BJ (cell line): ENCODE measurements around the gene TAS1R2. TPM values are rescaled to one million over a fixed set of nuclear protein-coding genes. Genes with fewer than 3 reads are reported as not detected.

ENCODE experiments used
- CTCF ChIA-PET: fragments of 350-600 bp; formaldehyde crosslinking; extraction: SDS; loops from one replicate; lab custom pipeline; 2021; ENCODE audit warnings: antibody characterized with exemption, inconsistent platforms; lab: Yijun Ruan, JAX
- POLR2A ChIA-PET: fragments of 300-600 bp; sonication (Branson Sonifier 250); formaldehyde crosslinking; extraction: SDS; loops from one replicate; lab custom pipeline; 2021; ENCODE audit warnings: antibody characterized with exemption; lab: Charles Lee
- DNase-seq: peaks from one replicate; pipeline ENCODE4 v3.0.0-alpha.2; 2011; ENCODE audit warnings: low read depth
- H3K27me3 ChIP-seq: 2 replicates; pipeline ENCODE4 v1.6.0; 2011; ENCODE audit warnings: low read length; ENCODE audit not compliant: control insufficient read depth, insufficient read depth
- H3K36me3 ChIP-seq: 2 replicates; pipeline ENCODE4 v1.5.1; 2011; ENCODE audit warnings: low read length; ENCODE audit not compliant: control insufficient read depth, insufficient read depth
- H3K4me3 ChIP-seq: 2 replicates; pipeline ENCODE4 v1.5.1; 2011; ENCODE audit warnings: low read depth, mild to moderate bottlenecking, control low read depth, low read length
- polyA plus RNA-seq: library from polyadenylated mRNA; depleted of rRNA; stranded (reverse); fragments of >200 nt; gene quantifications from 2 replicates; pipeline ENCODE4 v1.2.3, GENCODE V29; 2011
- TF ChIP-seq, protein P1 (sequence below): IDR thresholded peaks from 2 replicates; pipeline ENCODE4 v1.5.1; 2011; ENCODE audit warnings: low read depth, mild to moderate bottlenecking, control low read depth, inconsistent platforms, low read length, moderate library complexity; ENCODE audit not compliant: insufficient read depth

The TAS1R2 gene
- polyA plus RNA-seq, 1 experiment = not detected

DNA sequence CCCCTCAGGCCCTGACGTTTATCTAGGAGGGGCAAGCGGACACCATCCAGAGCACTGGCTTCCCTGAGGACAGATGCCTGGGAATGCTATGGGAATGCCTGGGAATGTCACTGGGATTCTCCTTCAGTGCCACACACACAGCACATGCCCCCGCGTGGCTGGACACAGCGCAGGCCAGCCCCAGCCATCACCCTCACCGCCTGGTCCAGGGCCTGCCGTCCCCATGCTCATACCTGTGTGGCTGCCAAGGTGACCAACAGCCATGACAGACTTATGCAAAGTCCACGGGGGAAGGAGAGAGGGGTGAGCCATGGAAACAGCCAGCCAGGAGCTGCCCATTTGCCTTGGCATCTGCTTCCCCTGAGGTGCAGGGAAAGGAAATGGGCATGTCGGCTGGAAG lies 5.7 kb upstream of the TAS1R2 start:
- ChIA-PET POLR2A (no interaction called here), CTCF (interaction anchor here (0.6 kb wide), 1 partner anchor 183 kb away, joined by 3 read pairs; no protein-coding TSS in a partner anchor)

DNA sequence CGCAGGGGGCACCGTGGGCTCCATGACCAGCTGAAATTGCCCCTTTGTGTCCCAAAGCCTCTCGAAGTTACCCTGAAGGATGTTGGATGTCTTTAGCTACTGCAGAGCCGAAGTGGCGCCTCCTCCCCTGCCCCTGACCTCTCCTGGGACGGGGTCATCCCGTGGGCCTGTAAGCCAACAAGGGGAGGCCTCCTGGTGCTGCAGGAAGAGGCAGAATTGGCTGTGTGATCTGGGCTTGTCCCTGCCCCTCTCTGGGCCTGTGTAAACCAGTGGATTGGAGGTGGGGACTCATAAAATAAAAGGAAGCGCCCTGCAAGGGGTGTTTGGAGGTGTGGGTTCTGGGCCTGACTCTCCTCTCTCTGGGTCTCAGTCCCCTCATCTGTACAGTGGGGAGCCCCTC lies 2.1 kb upstream of the TAS1R2 start:
- ChIA-PET POLR2A (no interaction called here), CTCF (interaction anchor here (2.6 kb wide), 1 partner anchor 13 kb away, joined by 12 read pairs; no protein-coding TSS in a partner anchor)
- TF ChIP-seq, protein P1, sequence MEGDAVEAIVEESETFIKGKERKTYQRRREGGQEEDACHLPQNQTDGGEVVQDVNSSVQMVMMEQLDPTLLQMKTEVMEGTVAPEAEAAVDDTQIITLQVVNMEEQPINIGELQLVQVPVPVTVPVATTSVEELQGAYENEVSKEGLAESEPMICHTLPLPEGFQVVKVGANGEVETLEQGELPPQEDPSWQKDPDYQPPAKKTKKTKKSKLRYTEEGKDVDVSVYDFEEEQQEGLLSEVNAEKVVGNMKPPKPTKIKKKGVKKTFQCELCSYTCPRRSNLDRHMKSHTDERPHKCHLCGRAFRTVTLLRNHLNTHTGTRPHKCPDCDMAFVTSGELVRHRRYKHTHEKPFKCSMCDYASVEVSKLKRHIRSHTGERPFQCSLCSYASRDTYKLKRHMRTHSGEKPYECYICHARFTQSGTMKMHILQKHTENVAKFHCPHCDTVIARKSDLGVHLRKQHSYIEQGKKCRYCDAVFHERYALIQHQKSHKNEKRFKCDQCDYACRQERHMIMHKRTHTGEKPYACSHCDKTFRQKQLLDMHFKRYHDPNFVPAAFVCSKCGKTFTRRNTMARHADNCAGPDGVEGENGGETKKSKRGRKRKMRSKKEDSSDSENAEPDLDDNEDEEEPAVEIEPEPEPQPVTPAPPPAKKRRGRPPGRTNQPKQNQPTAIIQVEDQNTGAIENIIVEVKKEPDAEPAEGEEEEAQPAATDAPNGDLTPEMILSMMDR = no peak
- peaks cover 8% of the 10 kb centered on the region for H3K27me3 ChIP-seq
- no peaks in the 10 kb centered on the region for H3K36me3 ChIP-seq
- DNase-seq = no peak
- no peak overlapping the region for H3K4me3 ChIP-seq

More for the DNA sequence above, 5.7 kb upstream of the TAS1R2 start:
- Histone ChIP-seq H3K36me3 (no peaks in the 10 kb centered on the region), H3K4me3 (no peak overlapping the region), H3K27me3 (peaks cover 13% of the 10 kb centered on the region)
- no peak for DNase-seq
- TF ChIP-seq, protein P1 = no peak

DNA sequence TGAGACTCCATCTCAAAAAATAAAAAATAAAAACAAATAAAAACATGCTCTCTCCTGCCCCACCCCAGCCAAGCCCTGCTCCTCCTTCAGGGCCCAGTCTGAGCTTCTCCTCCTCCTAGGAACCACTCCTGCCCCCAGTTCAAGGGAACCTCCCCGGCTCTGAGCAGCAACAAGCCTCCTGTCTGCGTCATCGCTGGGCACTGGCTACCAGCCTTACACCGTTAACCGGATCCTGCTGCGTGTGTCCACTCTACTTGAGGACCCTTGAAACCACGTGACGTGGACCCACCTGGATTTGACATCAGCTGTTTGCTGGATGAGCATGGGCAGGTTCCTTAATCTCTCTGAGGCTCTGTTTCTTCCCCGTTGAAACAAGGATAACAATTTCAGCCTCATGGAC lies 1.6 kb upstream of the TAS1R2 start:
- no peak for DNase-seq
- Histone ChIP-seq H3K27me3 (peaks cover 7% of the 10 kb centered on the region), H3K36me3 (no peaks in the 10 kb centered on the region), H3K4me3 (no peak overlapping the region)
- POLR2A ChIA-PET = no interaction called here
- CTCF ChIA-PET = interaction anchor here (2.6 kb wide), 1 partner anchor 14 kb away, joined by 12 read pairs; no protein-coding TSS in a partner anchor
- TF ChIP-seq, protein P1 = no peak

DNA sequence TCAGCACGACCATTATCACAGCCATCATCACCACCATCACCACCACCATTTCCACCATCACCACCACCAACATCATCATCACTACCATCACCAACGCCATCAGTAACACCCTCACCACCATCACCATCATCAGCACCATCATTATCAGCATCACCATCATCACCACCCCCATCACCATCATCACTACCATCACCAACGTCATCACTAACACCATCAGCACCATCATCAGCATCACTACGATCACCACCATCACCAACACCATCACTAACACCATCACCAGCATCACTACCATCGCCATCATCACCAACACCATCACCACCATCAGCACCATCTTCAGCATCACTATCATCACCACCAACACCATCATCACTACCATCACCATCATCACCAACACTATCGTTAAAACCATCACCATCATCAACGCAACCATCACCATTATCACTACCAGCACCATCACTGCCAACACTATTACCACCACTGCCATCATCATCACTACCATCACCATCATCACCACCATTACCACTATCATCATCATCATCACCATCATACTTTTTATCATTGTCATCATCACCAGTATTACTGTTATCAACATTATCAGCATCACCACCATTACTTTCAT lies 1.3 kb downstream of the TAS1R2 start:
- Histone ChIP-seq H3K27me3 (peaks cover 1% of the 10 kb centered on the region; the same call in 1 of the 2 replicates), H3K36me3 (no peaks in the 10 kb centered on the region), H3K4me3 (no peak overlapping the region)
- DNase-seq = no peak
- POLR2A ChIA-PET = no interaction called here
- TF ChIP-seq, protein P1 = no peak
- CTCF ChIA-PET = no interaction called here

DNA sequence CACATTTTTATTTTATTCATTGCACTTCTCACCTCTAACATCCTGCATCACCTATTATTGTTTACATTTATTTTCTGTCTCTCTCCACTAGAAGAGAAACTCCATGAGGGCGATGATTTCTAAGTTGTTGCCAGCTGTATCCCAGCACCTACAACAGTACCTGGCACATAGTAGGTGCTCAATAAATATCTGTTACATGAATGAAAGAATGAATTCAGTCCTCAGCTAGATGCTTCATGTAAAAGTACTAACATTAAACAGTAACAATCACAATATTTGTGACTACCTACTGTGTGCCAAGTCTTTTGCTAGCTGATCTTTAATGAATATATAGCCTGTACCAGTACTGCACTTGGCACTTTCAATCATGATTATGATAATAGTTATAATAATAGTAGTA lies 3.0 kb downstream of the TAS1R2 start:
- Histone ChIP-seq H3K36me3 (no peaks in the 10 kb centered on the region), H3K4me3 (no peak overlapping the region), H3K27me3 (0 out of 2 replicates have a peak, but pooled peaks cover 5% of the 10 kb centered on the region)
- TF ChIP-seq, protein P1 = no peak
- ChIA-PET CTCF (interaction anchor here (1.3 kb wide), 1 partner anchor 19 kb away, joined by 4 read pairs; no protein-coding TSS in a partner anchor), POLR2A (no interaction called here)
- no peak for DNase-seq
